Breast epithelium (tissue), 3 donors: ENCODE results near the gene BCL2.

Source experiments
- POLR2A ChIP-seq: fragments of 450-650 bp; IDR thresholded peaks from one replicate; pipeline ENCODE4 v1.6.1; 2016; ENCODE audit warnings: antibody characterized with exemption, mild to moderate bottlenecking, moderate library complexity
- POLR2AphosphoS5 ChIP-seq, 3 donors: sonication (generic); formaldehyde crosslinking; IDR thresholded peaks; one replicate each; pipeline ENCODE4 v1.6.1; 2017; ENCODE audit warnings: antibody characterized with exemption in 3 of 3

GRCh38 chr18:63192885-63193349 is 126.7 kb downstream of the BCL2 start:
- TF ChIP-seq POLR2A = no peak
- TF ChIP-seq POLR2AphosphoS5 (IDR thresholded peaks at IDR 0.05) = no peak
